Activated CD4-positive, alpha-beta T cell treated with anti-CD3 and anti-CD28 coated beads for 36 hours (primary cell): ENCODE results near the gene CACNA1I. TPM values are rescaled to one million over a fixed set of nuclear protein-coding genes. Genes with fewer than 3 reads are reported as not detected.

Source experiments
- ATAC-seq: fragments of 200-7000 bp; cut with Tn5 transposase; one replicate; pipeline ENCODE4 v1.10.0; 2021; ENCODE audit warnings: mild to moderate bottlenecking, moderate library complexity
- CTCF ChIA-PET: fragments of 350-600 bp; sonication (Branson Sonifier 250); formaldehyde crosslinking; loops from one replicate; lab custom pipeline; 2021; ENCODE audit warnings: antibody characterized with exemption; lab: Charles Lee
- POLR2A ChIA-PET: fragments of 350-600 bp; sonication (Branson Sonifier 250); formaldehyde crosslinking; loops from one replicate; lab custom pipeline; 2021; ENCODE audit warnings: antibody characterized with exemption, inconsistent platforms; lab: Charles Lee
- DNase-seq: peaks from one replicate; pipeline ENCODE4 v3.0.0-alpha.2; 2020
- H3K27ac Mint-ChIP-seq: one replicate; pipeline ENCODE4 v1.8.0; 2021; ENCODE audit warnings: mixed read lengths
- H3K27me3 Mint-ChIP-seq: one replicate; pipeline ENCODE4 v1.8.0; 2021; ENCODE audit warnings: mixed read lengths
- H3K36me3 Mint-ChIP-seq: one replicate; pipeline ENCODE4 v1.8.0; 2021; ENCODE audit warnings: low read depth, mixed read lengths
- H3K4me1 Mint-ChIP-seq: one replicate; pipeline ENCODE4 v1.8.0; 2021; ENCODE audit warnings: mixed read lengths
- H3K4me3 Mint-ChIP-seq: one replicate; pipeline ENCODE4 v1.8.0; 2021; ENCODE audit warnings: mild to moderate bottlenecking, moderate library complexity, mixed read lengths
- H3K9me3 Mint-ChIP-seq: one replicate; pipeline ENCODE4 v1.8.0; 2021; ENCODE audit warnings: low read depth, mixed read lengths
- intact Hi-C, 2 experiments: fragments of 100-400 bp; cut with DNase I in 1 of 2; cut with micrococcal nuclease in 1 of 2; formaldehyde crosslinking; loops; one replicate each; pipeline versions ENCODE4 v1.14.2 to v1.15.1; 2022 to 2024; cut with DNase I, micrococcal nuclease
- total RNA-seq, 2 experiments: library from RNA; stranded (reverse); gene quantifications; one replicate each; pipeline ENCODE4 v1.2.3, GENCODE V29; 2021

The CACNA1I gene
- total RNA-seq, 2 experiments from 2014 or later: 0.37 to 0.39 TPM

DNA sequence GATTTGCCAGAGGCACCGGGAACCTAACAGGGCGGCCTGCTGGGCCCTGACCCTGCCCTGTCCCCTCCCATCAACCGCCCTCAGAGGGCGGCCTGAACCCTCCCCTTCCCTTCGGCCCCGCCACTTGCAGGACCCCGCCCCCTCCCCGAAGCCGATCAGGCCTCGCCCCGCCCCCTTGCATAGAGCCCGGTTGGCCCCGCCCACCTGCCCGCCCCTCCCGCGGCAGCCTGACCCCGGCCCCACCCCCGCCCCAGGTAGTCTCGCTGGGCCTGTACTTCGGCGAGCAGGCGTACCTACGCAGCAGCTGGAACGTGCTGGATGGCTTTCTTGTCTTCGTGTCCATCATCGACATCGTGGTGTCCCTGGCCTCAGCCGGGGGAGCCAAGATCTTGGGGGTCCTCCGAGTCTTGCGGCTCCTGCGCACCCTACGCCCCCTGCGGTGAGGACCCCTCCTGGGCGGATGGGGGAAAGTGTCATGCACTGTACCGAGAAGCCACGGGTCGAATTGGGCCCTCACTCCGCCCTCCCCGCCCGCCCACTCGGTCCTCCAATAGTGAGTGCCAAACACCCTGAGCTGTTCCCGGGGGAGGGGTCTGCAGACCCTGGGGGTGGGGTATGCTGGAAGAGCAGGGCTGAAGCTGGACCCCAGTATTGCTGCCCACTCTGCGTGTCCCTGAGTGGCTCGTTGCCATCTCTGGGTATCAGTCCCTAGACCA, 94.1 kb downstream of the CACNA1I start:
- POLR2A ChIA-PET: no interaction called here
- ATAC-seq: peak; percentile 9
- Mint-ChIP-seq H3K4me3 (no peak overlapping the region), H3K27me3 (peaks cover 4% of the 10 kb centered on the region), H3K9me3 (no peaks in the 10 kb centered on the region), H3K27ac (no peak overlapping the region), H3K4me1 (peaks cover 23% of the 10 kb centered on the region), H3K36me3 (peaks cover 8% of the 10 kb centered on the region)
- peak; percentile 72 for DNase-seq
- intact Hi-C loops: no loop called here
- CTCF ChIA-PET: no interaction called here

DNA sequence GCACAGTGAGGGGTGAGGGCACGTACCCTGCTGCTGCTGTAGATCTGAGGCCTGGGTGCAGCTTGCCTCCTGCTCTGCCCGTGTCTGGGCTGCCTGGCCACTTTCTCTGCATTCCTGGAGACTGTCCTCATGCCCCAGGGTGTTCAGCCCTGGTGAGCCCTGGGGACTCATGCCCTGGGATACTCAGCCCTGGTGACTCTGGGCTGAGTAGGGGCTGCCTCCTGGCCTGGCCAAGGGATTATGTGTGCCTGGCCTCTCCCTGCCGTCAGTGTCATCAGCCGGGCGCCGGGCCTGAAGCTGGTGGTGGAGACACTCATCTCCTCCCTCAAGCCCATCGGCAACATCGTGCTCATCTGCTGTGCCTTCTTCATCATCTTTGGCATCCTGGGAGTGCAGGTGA, 94.7 kb downstream of the CACNA1I start:
- no peaks in the 10 kb centered on the region for H3K9me3 Mint-ChIP-seq
- H3K4me3 Mint-ChIP-seq: no peak overlapping the region
- H3K27ac Mint-ChIP-seq: no peak overlapping the region
- POLR2A ChIA-PET: no interaction called here
- H3K36me3 Mint-ChIP-seq: peaks cover 12% of the 10 kb centered on the region
- CTCF ChIA-PET: no interaction called here
- peaks cover 4% of the 10 kb centered on the region for H3K27me3 Mint-ChIP-seq
- peaks cover 21% of the 10 kb centered on the region for H3K4me1 Mint-ChIP-seq
- ATAC-seq (no peak), DNase-seq (no peak)
- intact Hi-C loops: no loop called here

GRCh38 chr22:39665661-39666431, 95.3 kb downstream of the CACNA1I start:
- no peak for DNase-seq
- Mint-ChIP-seq H3K36me3 (peaks cover 19% of the 10 kb centered on the region), H3K9me3 (no peaks in the 10 kb centered on the region), H3K27ac (no peak overlapping the region), H3K4me1 (peaks cover 18% of the 10 kb centered on the region), H3K4me3 (no peak overlapping the region), H3K27me3 (peaks cover 4% of the 10 kb centered on the region)
- intact Hi-C loops: no loop called here
- no peak for ATAC-seq
- POLR2A ChIA-PET: no interaction called here
- CTCF ChIA-PET: no interaction called here

DNA sequence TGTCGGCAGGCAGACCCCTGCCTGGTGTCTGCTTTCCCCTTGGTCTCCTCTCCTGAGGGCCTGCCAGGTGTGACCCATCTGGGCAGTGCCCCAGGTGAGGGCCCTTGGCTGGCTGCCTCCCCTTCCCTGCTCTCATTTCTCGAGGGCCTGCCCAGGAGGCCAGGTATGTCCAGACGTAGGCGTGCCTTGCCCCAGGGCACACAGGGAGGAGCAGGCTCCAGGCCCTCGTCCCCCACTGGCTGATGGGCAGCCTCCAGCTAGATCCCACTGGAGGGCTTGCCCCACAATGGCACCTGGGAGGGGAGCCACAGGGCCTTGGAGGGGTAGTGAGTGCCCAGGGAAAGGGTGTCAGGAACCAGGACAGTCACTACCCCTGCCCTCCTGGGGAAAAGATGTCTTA, 95.9 kb downstream of the CACNA1I start:
- Mint-ChIP-seq H3K27me3 (peaks cover 4% of the 10 kb centered on the region), H3K36me3 (peaks cover 25% of the 10 kb centered on the region), H3K9me3 (peaks cover 4% of the 10 kb centered on the region), H3K4me3 (no peak overlapping the region), H3K4me1 (peaks cover 13% of the 10 kb centered on the region), H3K27ac (no peak overlapping the region)
- intact Hi-C loops: no loop called here
- POLR2A ChIA-PET: no interaction called here
- CTCF ChIA-PET: no interaction called here
- ATAC-seq: no peak
- DNase-seq: no peak

DNA sequence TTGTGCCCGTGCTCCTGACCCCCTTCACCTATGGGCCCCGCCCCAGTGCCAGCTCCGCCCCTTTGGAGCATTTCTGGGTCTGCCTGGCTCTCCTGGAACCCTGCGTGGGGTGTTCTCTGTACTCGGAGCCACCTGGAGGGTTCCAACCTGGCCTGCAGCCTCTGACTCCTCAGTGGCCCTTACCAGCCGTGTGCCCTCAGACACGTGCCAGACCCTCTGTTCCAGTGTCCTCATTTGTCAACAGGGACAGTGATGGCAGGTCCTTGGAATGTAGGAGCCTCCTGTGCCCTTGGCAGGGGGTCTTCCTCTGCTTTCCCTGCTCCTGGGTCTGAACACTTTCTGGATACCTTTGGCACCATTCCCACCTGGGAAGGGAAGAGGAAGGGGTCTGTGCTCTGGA, 96.4 kb downstream of the CACNA1I start:
- no peak overlapping the region for H3K27ac Mint-ChIP-seq
- H3K27me3 Mint-ChIP-seq: peaks cover 4% of the 10 kb centered on the region
- H3K4me1 Mint-ChIP-seq: peaks cover 12% of the 10 kb centered on the region
- intact Hi-C loops: no loop called here
- no peak for ATAC-seq
- ChIA-PET CTCF (no interaction called here), POLR2A (no interaction called here)
- no peak for DNase-seq
- H3K36me3 Mint-ChIP-seq: peaks cover 29% of the 10 kb centered on the region
- peaks cover 8% of the 10 kb centered on the region for H3K9me3 Mint-ChIP-seq
- no peak overlapping the region for H3K4me3 Mint-ChIP-seq

- H3K27me3 Mint-ChIP-seq: no peaks in the 10 kb centered on the region
- intact Hi-C loops: no loop called here
- no peak overlapping the region for H3K27ac Mint-ChIP-seq
- no peak for ATAC-seq
- peaks cover 13% of the 10 kb centered on the region for H3K9me3 Mint-ChIP-seq
- H3K4me3 Mint-ChIP-seq: no peak overlapping the region
- H3K36me3 Mint-ChIP-seq: peaks cover 44% of the 10 kb centered on the region
- no peaks in the 10 kb centered on the region for H3K4me1 Mint-ChIP-seq
- no peak for DNase-seq
- ChIA-PET POLR2A (no interaction called here), CTCF (interaction anchor here (0.7 kb wide), 1 partner anchor 12 kb away, joined by 3 read pairs; no protein-coding TSS in a partner anchor)
Observed at GRCh38 chr22:39669432-39669831, 98.9 kb downstream of the CACNA1I start.

DNA sequence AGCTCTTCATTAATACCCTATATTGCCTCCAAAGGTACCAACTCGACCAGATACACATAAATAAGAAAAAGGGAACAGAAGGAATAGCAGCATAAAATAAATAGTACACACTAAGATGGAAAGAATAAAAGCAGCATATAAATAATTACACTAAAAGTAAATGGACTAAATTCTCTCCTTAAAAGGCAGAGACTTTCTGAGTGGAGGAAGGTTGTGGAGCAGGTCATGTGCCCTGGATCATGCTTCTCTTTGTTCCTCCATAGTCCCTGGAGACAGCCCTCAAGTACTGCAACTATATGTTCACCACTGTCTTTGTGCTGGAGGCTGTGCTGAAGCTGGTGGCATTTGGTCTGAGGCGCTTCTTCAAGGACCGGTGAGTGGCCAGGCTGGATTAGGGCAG, 101.4 kb downstream of the CACNA1I start:
- CTCF ChIA-PET: interaction anchor here (0.6 kb wide), 1 partner anchor 69 kb away, joined by 3 read pairs; no protein-coding TSS in a partner anchor
- POLR2A ChIA-PET: no interaction called here
- Mint-ChIP-seq H3K4me3 (no peak overlapping the region), H3K9me3 (peaks cover 13% of the 10 kb centered on the region), H3K4me1 (no peaks in the 10 kb centered on the region), H3K27ac (no peak overlapping the region), H3K36me3 (peaks cover 44% of the 10 kb centered on the region), H3K27me3 (no peaks in the 10 kb centered on the region)
- no peak for ATAC-seq
- intact Hi-C loops: no loop called here
- DNase-seq: no peak

DNA sequence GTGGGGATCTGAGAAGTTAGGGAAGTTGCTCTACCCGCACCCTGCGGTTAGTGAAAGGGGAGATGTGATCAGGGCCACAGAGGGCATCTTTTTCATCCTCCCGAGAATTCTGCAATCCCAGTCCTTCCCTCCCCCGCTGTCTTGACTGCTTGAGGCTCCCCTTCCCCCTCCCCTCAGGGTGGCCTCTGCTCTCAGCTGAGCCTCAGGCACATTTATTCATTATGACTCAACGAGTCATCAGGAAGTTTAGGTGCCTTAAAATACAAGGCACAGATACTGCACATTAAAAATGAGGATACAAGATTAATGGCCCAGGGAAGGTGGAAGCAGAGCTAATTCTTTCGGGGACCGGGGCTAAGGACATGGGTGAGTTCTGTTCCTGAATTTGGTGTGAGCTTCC, 104.0 kb downstream of the CACNA1I start:
- POLR2A ChIA-PET: no interaction called here
- intact Hi-C loops: no loop called here
- H3K9me3 Mint-ChIP-seq: peaks cover 13% of the 10 kb centered on the region
- no peak for ATAC-seq
- no peak overlapping the region for H3K4me3 Mint-ChIP-seq
- no peaks in the 10 kb centered on the region for H3K27me3 Mint-ChIP-seq
- no peak overlapping the region for H3K27ac Mint-ChIP-seq
- peaks cover 36% of the 10 kb centered on the region for H3K36me3 Mint-ChIP-seq
- no peak for DNase-seq
- CTCF ChIA-PET: interaction anchor here (0.9 kb wide), 1 partner anchor 178 kb away, joined by 3 read pairs; no protein-coding TSS in a partner anchor
- H3K4me1 Mint-ChIP-seq: no peaks in the 10 kb centered on the region

DNA sequence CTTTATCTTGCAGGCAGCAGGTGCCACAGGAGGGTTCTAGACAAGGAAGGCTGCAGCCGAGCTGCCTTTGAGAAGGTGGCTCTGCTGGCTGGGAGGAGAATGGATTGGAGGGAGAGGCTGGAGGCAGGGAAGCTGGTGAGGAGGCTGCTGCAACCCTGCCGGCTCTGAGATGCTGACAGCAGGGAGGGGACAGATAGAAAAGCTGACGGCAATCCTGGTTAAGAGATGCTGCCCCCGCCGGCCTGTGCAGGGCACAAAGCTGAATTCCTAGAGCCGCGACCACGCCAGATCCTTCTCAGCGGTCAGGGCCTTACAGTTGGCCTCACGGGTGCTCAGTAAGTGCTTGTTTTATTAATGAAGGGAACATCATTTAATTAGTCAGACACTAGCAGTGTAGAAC, 105.4 kb downstream of the CACNA1I start:
- Mint-ChIP-seq H3K4me3 (no peak overlapping the region), H3K36me3 (peaks cover 24% of the 10 kb centered on the region), H3K27me3 (no peaks in the 10 kb centered on the region), H3K9me3 (peaks cover 13% of the 10 kb centered on the region), H3K27ac (no peak overlapping the region), H3K4me1 (no peaks in the 10 kb centered on the region)
- ChIA-PET CTCF (no interaction called here), POLR2A (no interaction called here)
- intact Hi-C loops: no loop called here
- DNase-seq: no peak
- no peak for ATAC-seq

- Mint-ChIP-seq H3K36me3 (peaks cover 10% of the 10 kb centered on the region), H3K4me3 (no peak overlapping the region), H3K9me3 (no peaks in the 10 kb centered on the region), H3K27ac (no peak overlapping the region), H3K27me3 (no peaks in the 10 kb centered on the region), H3K4me1 (no peaks in the 10 kb centered on the region)
- intact Hi-C loops: no loop called here
- ATAC-seq: no peak
- CTCF ChIA-PET: no interaction called here
- no peak for DNase-seq
- POLR2A ChIA-PET: no interaction called here
Observed at GRCh38 chr22:39677967-39678366, 107.4 kb downstream of the CACNA1I start.

DNA sequence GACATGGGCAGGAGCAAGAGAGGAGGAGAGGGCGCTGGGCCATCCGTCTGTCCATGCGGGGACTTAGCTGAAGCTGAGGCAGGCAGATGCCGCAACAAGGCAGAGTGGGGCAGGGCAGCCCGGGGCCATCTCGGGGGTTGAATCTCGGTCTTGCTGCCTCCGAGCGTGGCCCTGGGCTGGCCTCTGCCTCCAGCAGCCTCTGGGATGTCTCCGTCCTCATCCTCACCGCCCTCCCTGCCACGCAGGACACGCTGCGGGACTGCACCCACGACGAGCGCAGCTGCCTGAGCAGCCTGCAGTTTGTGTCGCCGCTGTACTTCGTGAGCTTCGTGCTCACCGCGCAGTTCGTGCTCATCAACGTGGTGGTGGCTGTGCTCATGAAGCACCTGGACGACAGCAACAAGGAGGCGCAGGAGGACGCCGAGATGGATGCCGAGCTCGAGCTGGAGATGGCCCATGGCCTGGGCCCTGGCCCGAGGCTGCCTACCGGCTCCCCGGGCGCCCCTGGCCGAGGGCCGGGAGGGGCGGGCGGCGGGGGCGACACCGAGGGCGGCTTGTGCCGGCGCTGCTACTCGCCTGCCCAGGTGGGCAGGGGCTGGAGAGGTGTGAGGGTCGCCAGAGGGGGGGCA, 108.4 kb downstream of the CACNA1I start:
- H3K4me1 Mint-ChIP-seq: no peaks in the 10 kb centered on the region
- H3K9me3 Mint-ChIP-seq: no peaks in the 10 kb centered on the region
- ATAC-seq (no peak), DNase-seq (no peak)
- H3K27ac Mint-ChIP-seq: no peak overlapping the region
- CTCF ChIA-PET: no interaction called here
- H3K4me3 Mint-ChIP-seq: no peak overlapping the region
- POLR2A ChIA-PET: no interaction called here
- no peaks in the 10 kb centered on the region for H3K27me3 Mint-ChIP-seq
- intact Hi-C loops: no loop called here
- H3K36me3 Mint-ChIP-seq: peaks cover 3% of the 10 kb centered on the region
